HG02623 (cell line): ENCODE data around the gene MICAL3.
"Not testable (repeated sequence)": the region's sequence is repeated elsewhere in the genome, so short reads cannot be mapped to it uniquely, and the experiment has no call there.

Source experiments
- ATAC-seq: cut with Tn5 transposase; IDR thresholded peaks from one replicate; pipeline ENCODE4 v1.9.1; 2021; ENCODE audit warnings: moderate library complexity; ENCODE audit not compliant: unreplicated experiment

MICAL3 gene

GRCh38 chr22:18000441-18001039 is 23.8 kb downstream of the MICAL3 start:
- ATAC-seq, result no peak

GRCh38 chr22:17999851-18000250 is 24.5 kb downstream of the MICAL3 start:
- no peak for ATAC-seq

- ATAC-seq, result no peak
Measured at GRCh38 chr22:17998913-17999312, 25.4 kb downstream of the MICAL3 start.

- ATAC-seq, result no peak
Measured at GRCh38 chr22:17997456-17997855, 26.9 kb downstream of the MICAL3 start.

- ATAC-seq, result not testable (repeated sequence)
Measured at GRCh38 chr22:17995256-17995655, 29.1 kb downstream of the MICAL3 start.

- no peak for ATAC-seq
Measured at GRCh38 chr22:17994424-17995108, 29.8 kb downstream of the MICAL3 start.

- ATAC-seq, result not testable (repeated sequence)
Measured at GRCh38 chr22:17992976-17993375, 31.4 kb downstream of the MICAL3 start.

- not testable (repeated sequence) for ATAC-seq
Measured at GRCh38 chr22:17991992-17992391, 32.4 kb downstream of the MICAL3 start.

GRCh38 chr22:17990942-17991341 is 33.4 kb downstream of the MICAL3 start:
- no peak for ATAC-seq

GRCh38 chr22:17990147-17990546 is 34.2 kb downstream of the MICAL3 start:
- no peak for ATAC-seq

GRCh38 chr22:17988800-17989513 is 35.4 kb downstream of the MICAL3 start:
- ATAC-seq, result no peak

GRCh38 chr22:17985606-17986005 is 38.8 kb downstream of the MICAL3 start:
- ATAC-seq, result no peak

GRCh38 chr22:17985071-17985470 is 39.3 kb downstream of the MICAL3 start:
- not testable (repeated sequence) for ATAC-seq

- no peak for ATAC-seq
Measured at GRCh38 chr22:17984114-17984513, 40.2 kb downstream of the MICAL3 start.

- no peak for ATAC-seq
Measured at GRCh38 chr22:17982572-17983141, 41.7 kb downstream of the MICAL3 start.

- no peak for ATAC-seq
Measured at GRCh38 chr22:17981497-17981896, 42.9 kb downstream of the MICAL3 start.

GRCh38 chr22:17980638-17981051 is 43.7 kb downstream of the MICAL3 start:
- no peak for ATAC-seq

GRCh38 chr22:17980015-17980590 is 44.3 kb downstream of the MICAL3 start:
- no peak for ATAC-seq

- no peak for ATAC-seq
Measured at GRCh38 chr22:17978027-17978426, 46.3 kb downstream of the MICAL3 start.

GRCh38 chr22:17977371-17977770 is 47.0 kb downstream of the MICAL3 start:
- no peak for ATAC-seq

- ATAC-seq, result no peak
Measured at GRCh38 chr22:17976121-17976520, 48.2 kb downstream of the MICAL3 start.
